GM18861 (cell line): ENCODE measurements around the gene CENPC.
"Not testable (repeated sequence)": the region's sequence is repeated elsewhere in the genome, so short reads cannot be mapped to it uniquely, and the experiment has no call there.

ENCODE experiments used
- ATAC-seq: cut with Tn5 transposase; IDR thresholded peaks from one replicate; pipeline ENCODE4 v1.9.1; 2021; ENCODE audit not compliant: unreplicated experiment

CENPC gene

GRCh38 chr4:67550857-67551256 lies 5.6 kb upstream of the CENPC start:
- peak; percentile 26 for ATAC-seq

GRCh38 chr4:67550451-67550850 lies 5.1 kb upstream of the CENPC start:
- ATAC-seq, result peak; percentile 19

GRCh38 chr4:67549123-67549522 lies 3.8 kb upstream of the CENPC start:
- ATAC-seq, result peak; percentile 39

- ATAC-seq, result no peak
Measured at GRCh38 chr4:67546971-67547370, 1.7 kb upstream of the CENPC start.

GRCh38 chr4:67546004-67546356 lies 677 bp upstream of the CENPC start:
- no peak for ATAC-seq

GRCh38 chr4:67542076-67542475 lies 3.2 kb downstream of the CENPC start:
- no peak for ATAC-seq

- no peak for ATAC-seq
Measured at GRCh38 chr4:67539830-67540229, 5.5 kb downstream of the CENPC start.

- no peak for ATAC-seq
Measured at GRCh38 chr4:67535280-67535840, 9.9 kb downstream of the CENPC start.

- no peak for ATAC-seq
Measured at GRCh38 chr4:67533112-67533511, 12.2 kb downstream of the CENPC start.

GRCh38 chr4:67532397-67532796 lies 12.9 kb downstream of the CENPC start:
- not testable (repeated sequence) for ATAC-seq

GRCh38 chr4:67531379-67531962 lies 13.8 kb downstream of the CENPC start:
- ATAC-seq, result no peak

- ATAC-seq, result not testable (repeated sequence)
Measured at GRCh38 chr4:67524140-67524539, 21.2 kb downstream of the CENPC start.

- ATAC-seq, result no peak
Measured at GRCh38 chr4:67522851-67523671, 22.2 kb downstream of the CENPC start.

GRCh38 chr4:67522230-67522629 lies 23.1 kb downstream of the CENPC start:
- ATAC-seq, result no peak

- no peak for ATAC-seq
Measured at GRCh38 chr4:67521506-67521905, 23.8 kb downstream of the CENPC start.

- ATAC-seq, result no peak
Measured at GRCh38 chr4:67520141-67520540, 25.2 kb downstream of the CENPC start.

- ATAC-seq, result no peak
Measured at GRCh38 chr4:67512501-67512900, 32.8 kb downstream of the CENPC start.

GRCh38 chr4:67500373-67500772 lies 44.9 kb downstream of the CENPC start:
- no peak for ATAC-seq

GRCh38 chr4:67499799-67500198 lies 45.5 kb downstream of the CENPC start:
- peak; percentile 65 for ATAC-seq

- ATAC-seq, result no peak
Measured at GRCh38 chr4:67483868-67484602, 61.3 kb downstream of the CENPC start.

- no peak for ATAC-seq
Measured at GRCh38 chr4:67480810-67481209, 64.5 kb downstream of the CENPC start.

GRCh38 chr4:67475155-67475554 lies 70.1 kb downstream of the CENPC start:
- ATAC-seq, result no peak
